ENCODE results near the gene SCYGR3.

DNA sequence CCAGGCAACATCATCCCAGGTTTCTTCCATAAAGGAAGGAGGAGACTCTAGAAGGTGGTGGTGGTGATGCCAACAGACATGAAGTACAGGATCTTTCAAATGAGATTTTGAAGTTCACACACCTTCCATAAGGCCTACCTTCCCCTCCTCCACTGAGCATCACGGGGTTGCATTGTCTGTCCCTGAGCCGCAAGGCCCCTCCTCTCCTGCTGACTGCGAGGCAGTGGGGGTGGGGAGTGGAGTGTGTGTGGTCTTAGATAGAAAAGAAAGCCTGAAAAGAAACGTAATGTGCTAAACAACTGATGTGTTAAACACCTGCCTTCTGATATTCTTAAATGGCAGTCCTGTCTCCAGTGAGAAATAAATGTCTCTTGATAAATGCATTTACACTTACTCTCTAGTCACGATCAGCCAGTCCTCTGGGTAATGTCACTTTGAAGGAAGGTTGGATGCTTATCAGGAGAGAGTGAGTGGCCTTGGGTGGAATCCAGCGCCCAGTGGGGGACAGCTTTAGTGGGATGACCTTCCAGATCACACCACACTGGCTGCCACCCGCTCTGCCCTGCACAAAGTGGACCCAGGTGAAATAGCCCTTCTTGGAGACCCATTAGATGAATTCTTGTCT lies 46.5 kb upstream of the SCYGR3 start:
- TF ChIP-seq POLR2A (IDR thresholded peaks at IDR 0.05) (no peak), EP300 (IDR thresholded peaks at IDR 0.05) (no peak)
- TF ChIP-seq, protein P1, sequence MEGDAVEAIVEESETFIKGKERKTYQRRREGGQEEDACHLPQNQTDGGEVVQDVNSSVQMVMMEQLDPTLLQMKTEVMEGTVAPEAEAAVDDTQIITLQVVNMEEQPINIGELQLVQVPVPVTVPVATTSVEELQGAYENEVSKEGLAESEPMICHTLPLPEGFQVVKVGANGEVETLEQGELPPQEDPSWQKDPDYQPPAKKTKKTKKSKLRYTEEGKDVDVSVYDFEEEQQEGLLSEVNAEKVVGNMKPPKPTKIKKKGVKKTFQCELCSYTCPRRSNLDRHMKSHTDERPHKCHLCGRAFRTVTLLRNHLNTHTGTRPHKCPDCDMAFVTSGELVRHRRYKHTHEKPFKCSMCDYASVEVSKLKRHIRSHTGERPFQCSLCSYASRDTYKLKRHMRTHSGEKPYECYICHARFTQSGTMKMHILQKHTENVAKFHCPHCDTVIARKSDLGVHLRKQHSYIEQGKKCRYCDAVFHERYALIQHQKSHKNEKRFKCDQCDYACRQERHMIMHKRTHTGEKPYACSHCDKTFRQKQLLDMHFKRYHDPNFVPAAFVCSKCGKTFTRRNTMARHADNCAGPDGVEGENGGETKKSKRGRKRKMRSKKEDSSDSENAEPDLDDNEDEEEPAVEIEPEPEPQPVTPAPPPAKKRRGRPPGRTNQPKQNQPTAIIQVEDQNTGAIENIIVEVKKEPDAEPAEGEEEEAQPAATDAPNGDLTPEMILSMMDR (IDR thresholded peaks at IDR 0.05): no peak

Measured in upper lobe of left lung (tissue), 4 donors.